Left cardiac atrium (tissue), 4 donors: ENCODE data around the gene PLCD1. TPM values are rescaled to one million over a fixed set of nuclear protein-coding genes. Genes with fewer than 3 reads are reported as not detected.

Experiments
- ATAC-seq, 2 donors: fragments of 200-7000 bp; cut with Tn5 transposase; one replicate each; pipeline ENCODE4 v1.9.1; 2020; ENCODE audit warnings: mild to moderate bottlenecking in 2 of 2, moderate library complexity in 2 of 2
- DNase-seq: peaks from one replicate; pipeline ENCODE4 v3.0.0-alpha.2; 2020
- intact Hi-C, 2 donors: fragments of 100-400 bp; cut with DNase I; formaldehyde crosslinking; loops; one replicate each; pipeline versions ENCODE4 v1.14.1 to v1.15.1; 2022 to 2023
- total RNA-seq, 2 donors: library from RNA; stranded (reverse); fragmentation: NEBNext Ultra II Directional; extraction: Animal tissue kit (Norgen Biotek cat#: 25700); gene quantifications; one replicate each; pipeline ENCODE4 v1.2.1, GENCODE V29; 2021
- donor health status: DM: no; HTN: yes; CAD: no.
- donor health status: DM: no; HTN: yes; CAD: no; lungs with severe emphysema.
- donor health status: DM: yes; HTN: yes; CAD: no.
- donor health status: Dilated cardiomyopathy.

PLCD1 gene
- total RNA-seq, 2 donors from 2014 or later = 10.8 to 12.3 TPM

DNA sequence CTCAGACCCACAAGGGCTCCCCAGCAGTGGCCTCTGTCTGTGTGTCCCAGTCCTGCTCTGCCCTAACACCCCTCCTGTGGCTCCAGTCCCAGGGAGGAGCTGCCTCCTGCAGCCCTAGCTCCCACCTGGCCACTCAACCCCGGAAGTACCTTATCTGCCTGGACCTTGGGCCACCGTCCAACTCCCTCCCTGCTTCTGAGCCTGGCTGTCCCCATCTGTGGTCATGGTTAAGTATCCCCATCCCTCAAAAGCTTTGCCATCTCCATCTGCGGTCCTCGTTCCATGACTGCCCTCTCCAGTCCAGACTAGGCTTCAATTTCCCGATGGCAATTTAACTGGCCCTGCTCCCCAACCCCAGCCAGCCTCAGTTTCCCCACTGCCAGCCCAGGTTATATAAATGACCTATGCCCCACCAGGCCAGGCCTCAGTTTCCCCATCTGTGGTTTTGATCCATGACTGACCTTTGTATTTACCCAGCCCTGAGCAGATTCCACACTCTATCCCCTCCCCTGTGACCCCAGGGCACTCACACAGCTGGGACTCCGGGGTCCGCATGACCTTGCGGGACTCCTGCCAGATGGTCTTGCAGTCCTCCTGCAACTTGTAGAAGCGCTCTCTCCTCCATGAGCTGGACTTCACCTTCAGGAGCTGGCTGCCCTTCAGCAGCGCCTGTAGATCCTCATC is 9.6 kb downstream of the PLCD1 start:
- intact Hi-C loops = no loop called here
- ATAC-seq (no peak), DNase-seq (no peak)

DNA sequence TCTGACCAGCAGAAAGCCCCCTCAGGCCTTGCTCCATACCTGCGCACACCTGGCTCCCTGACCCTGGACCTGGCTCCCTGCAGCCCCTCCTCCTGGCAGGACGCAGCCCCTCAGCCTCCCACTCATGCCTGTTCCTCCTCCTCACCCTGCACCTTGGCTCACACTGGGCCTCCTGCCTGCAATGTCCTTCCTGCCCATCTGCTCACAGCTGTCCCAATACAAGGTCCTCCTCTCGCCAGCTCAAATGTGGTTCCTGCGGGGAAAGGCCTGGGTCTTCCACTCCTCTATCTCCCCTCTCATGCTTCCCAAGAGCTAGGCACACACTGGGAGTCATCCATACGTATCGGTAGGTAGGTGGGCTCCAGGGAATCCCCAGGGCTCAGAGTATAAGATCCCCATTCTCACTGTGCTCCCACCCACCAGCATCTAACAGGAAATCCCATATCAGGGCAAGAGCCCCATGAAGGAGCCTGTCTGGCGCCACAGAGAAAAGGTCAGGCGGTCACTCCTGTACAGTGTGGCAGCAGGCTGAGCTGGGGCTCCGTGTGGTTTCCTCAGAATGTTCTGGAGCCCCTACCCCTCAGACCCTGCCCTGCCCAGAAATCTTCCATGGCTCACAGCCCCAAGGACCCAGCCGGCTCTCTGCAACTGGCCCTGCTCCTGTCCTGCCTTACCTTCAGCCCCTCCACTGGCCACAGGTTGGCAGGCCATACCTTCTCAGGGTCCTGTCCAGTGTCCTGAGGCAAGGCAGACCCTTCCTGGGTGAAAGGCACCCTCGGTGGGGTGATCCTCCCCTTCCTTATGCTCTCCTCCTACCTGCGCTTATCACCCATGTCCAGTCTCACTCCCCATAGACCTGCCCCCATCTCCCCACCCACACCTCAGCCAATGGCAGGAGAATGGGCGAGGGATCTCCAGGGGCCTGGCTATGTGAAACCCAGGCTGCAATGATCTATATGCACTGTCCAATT is 10.9 kb downstream of the PLCD1 start:
- intact Hi-C loops = no loop called here
- ATAC-seq (peak in 1 of 2 donors; percentile 3), DNase-seq (no peak)

DNA sequence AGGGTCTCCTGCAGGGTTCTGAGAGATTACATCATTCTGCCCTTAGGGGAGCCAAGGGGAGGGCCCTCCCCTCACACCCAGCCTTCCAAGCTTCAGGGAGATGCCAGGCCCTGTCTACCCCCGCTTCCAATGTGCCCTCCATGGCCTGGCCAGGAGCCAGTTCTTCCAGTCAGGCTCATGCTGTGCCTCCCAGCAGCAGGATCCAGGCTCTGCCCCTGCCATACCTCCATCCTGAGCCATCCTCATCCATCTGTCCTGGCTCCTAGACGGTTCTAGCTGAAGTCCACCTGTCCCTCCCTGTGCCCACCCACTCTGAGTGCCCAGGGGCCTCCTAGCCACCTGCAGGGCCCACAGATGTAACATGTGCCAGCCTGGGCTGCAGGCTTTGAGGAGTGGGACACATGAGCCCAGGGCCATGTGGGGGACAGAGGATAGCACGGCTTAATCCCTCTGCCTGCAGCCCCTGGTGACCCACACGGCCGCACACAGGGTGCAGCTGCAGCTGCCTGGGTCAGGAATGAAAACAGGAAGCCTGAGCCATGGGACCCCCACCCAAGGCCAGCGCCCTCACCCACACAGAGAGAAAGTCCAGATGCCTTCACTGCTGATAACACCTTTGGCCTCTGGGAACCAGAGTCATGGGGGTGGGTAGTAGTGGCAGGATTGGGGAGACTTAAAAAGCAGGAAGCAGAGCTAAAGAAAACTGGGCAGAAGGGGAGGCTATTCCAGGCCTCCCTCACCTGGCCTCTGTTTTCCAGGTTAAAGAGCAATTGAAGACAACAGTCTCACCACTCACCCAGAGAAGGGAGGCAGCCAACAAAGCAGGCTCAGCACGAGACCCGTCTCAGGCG is 11.8 kb downstream of the PLCD1 start:
- DNase-seq (no peak), ATAC-seq (no peak)
- intact Hi-C loops = no loop called here

DNA sequence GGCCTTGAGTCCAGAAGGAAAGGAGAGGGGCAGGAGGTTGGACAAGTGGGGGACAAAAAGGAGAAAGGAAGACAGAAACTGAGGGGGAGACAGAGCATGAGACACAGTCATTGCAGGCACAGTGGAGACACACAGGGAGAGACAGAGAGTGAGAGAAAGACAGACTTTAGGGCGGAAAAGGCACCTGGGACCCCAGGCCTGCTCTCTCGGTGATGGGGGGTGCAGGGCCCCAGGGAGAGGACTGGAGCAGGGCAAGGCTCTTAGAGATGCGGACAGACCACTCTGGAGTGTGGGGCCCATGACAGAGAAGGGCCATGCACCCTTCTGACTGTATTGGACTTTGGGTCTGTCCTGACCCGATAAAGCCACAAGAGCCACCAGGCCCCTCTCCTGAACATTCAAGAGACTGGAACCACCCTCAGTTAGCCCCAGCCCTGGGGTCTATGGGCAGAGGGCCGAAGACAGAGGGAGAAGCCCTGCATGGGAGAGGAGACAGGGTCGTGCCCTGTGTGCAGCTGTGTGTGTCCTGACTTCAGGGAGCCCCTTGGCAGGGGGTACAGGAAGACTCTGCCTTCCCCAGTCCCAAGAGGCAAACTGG is 12.5 kb downstream of the PLCD1 start:
- DNase-seq (no peak), ATAC-seq (no peak)
- intact Hi-C loops = no loop called here

GRCh38 chr3:38016410-38016809 is 13.0 kb downstream of the PLCD1 start:
- DNase-seq (no peak), ATAC-seq (no peak)
- intact Hi-C loops = no loop called here

GRCh38 chr3:38015984-38016383 is 13.5 kb downstream of the PLCD1 start:
- intact Hi-C loops = no loop called here
- ATAC-seq = no peak
- DNase-seq = no peak

- DNase-seq (no peak), ATAC-seq (no peak)
- intact Hi-C loops = no loop called here
Observed at GRCh38 chr3:38015485-38015884, 14.0 kb downstream of the PLCD1 start.

GRCh38 chr3:38011111-38011510 is 18.3 kb downstream of the PLCD1 start:
- no peak for ATAC-seq
- intact Hi-C loops = no loop called here
- peak; percentile 13 for DNase-seq

- peak in 1 of 2 donors; percentile 2 for ATAC-seq
- peak; percentile 15 for DNase-seq
- intact Hi-C loops = loop anchor here in 1 of 2 donors (10.0 kb wide), 1 partner anchor 155 kb away; no protein-coding TSS in a partner anchor
Observed at GRCh38 chr3:38009807-38010591, 19.4 kb downstream of the PLCD1 start.

GRCh38 chr3:38008971-38009580 is 20.4 kb downstream of the PLCD1 start:
- DNase-seq (peak; percentile 10), ATAC-seq (no peak)
- intact Hi-C loops = loop anchor here in 1 of 2 donors (10.0 kb wide), 1 partner anchor 154 kb away; no protein-coding TSS in a partner anchor

GRCh38 chr3:38008191-38008701 is 21.2 kb downstream of the PLCD1 start:
- ATAC-seq (no peak), DNase-seq (peak; percentile 17)
- intact Hi-C loops = loop anchor here in 1 of 2 donors (10.0 kb wide), 1 partner anchor 153 kb away; no protein-coding TSS in a partner anchor

GRCh38 chr3:38007754-38008090 is 21.7 kb downstream of the PLCD1 start:
- no peak for DNase-seq
- intact Hi-C loops = loop anchor here in 1 of 2 donors (10.0 kb wide), 1 partner anchor 153 kb away; no protein-coding TSS in a partner anchor
- no peak for ATAC-seq

DNA sequence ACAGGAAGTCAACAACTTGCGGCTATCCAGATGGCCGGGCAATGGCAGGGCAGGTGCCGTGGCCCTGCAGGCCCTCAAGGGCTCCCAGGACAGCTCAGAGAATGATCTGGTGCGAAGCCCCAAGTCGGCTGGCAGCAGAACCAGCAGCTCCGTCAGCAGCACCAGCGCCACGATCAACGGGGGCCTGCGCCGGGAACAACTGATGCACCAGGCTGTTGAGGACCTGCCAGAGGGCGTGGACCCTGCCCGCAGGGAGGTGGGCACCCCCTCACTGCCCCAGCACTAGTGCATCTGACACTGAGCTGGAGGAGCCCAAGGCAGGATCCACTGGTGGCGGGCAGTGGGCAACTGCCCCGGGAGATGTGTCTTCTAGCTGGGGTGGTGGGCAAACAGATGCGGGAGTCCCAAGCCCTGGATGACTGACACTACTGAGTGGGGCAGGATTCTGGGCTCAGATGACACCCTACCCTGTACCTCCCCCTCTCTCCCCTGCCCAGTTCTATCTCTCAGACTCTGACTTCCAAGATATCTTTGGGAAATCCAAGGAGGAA is 22.9 kb downstream of the PLCD1 start:
- no peak for DNase-seq
- intact Hi-C loops = loop anchor here in 1 of 2 donors (10.0 kb wide), 1 partner anchor 152 kb away; no protein-coding TSS in a partner anchor
- no peak for ATAC-seq

DNA sequence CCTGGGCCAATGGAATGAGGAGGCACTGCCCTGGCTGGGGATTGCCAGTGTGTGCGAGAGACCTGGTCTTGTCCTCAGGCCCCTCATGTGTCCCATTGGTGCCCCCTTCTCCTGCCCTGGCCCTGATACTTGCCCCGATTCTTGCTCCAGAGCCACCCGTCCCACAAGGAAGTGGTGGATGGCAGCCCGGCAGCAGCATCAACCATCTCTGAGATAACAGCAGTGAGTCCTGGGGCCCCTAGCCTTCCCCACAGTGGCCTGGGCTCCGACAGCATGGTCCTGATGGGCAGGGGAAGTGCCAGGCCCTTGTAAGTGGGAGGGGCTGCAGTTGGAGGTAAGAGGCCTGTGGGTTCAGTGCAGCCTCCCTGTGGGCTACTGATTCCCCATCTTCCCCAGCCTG is 23.4 kb downstream of the PLCD1 start:
- intact Hi-C loops = loop anchor here in 1 of 2 donors (10.0 kb wide), 1 partner anchor 151 kb away; no protein-coding TSS in a partner anchor
- DNase-seq (peak; percentile 15), ATAC-seq (no peak)

DNA sequence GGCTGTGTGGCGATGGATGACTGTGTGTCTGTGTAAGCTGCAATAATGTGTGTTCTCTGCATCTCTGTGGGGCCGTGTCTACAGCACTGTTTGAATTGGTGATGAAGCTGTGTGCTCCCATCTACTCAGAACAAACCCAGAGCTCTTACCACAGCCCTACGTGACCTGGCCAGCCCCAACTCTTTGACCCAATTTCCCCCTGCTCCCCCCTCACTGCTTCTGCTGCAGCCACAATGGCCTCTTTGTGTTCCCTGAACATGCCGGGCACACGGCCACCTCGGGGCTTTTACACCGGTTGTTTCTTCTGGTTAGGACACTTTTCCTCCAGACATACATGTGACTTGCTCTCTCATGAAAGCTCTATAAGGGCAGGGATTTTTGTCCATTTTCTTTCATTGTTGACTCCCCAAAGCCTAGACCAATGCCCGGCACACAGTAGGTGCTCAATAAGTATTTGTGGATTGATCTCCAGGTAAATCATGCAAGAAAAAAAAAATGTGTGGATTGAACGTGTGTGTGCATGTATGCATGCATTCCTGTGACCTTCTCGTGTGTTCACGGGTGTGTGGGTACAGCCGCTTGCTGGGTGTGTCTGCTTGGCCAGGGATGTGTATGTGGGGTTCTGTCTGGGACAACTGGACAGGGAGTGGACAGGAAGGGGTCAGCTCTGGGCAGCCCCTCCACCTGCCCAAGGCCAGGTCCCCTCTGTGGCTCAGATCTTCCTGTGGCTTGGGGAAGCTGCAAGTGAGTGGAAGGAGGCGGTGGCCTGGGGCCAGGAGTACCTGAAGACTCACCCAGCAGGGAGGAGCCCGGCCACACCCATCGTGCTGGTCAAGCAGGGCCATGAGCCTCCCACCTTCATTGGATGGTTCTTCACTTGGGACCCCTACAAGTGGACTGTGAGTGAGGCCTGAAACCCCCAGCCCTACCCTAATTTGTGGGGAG is 24.1 kb downstream of the PLCD1 start:
- intact Hi-C loops = loop anchor here in 1 of 2 donors (10.0 kb wide), 1 partner anchor 151 kb away; no protein-coding TSS in a partner anchor
- DNase-seq (peak; percentile 79), ATAC-seq (peak; percentile 21 to 52)
